Ishikawa (cell line): ENCODE data around the gene MIB1.

Experiments
- CEBPB ChIP-seq: IDR thresholded peaks from 2 replicates; pipeline ENCODE4 v1.6.1; 2012
- EGR1 ChIP-seq: IDR thresholded peaks from 2 replicates; pipeline ENCODE4 v1.6.1; 2012
- EP300 ChIP-seq: IDR thresholded peaks from 2 replicates; pipeline ENCODE4 v1.6.1; 2012; ENCODE audit warnings: borderline replicate concordance
- FOXM1 ChIP-seq: IDR thresholded peaks from 2 replicates; pipeline ENCODE4 v1.6.1; 2012; ENCODE audit warnings: low read depth, borderline replicate concordance
- NFIC ChIP-seq: IDR thresholded peaks from 2 replicates; pipeline ENCODE4 v1.6.1; 2012
- RAD21 ChIP-seq: IDR thresholded peaks from 2 replicates; pipeline ENCODE4 v1.6.1; 2012; ENCODE audit warnings: low read depth
- TAF1 ChIP-seq: IDR thresholded peaks from 2 replicates; pipeline ENCODE4 v1.6.1; 2012; ENCODE audit warnings: low read depth, mild to moderate bottlenecking
- TEAD4 ChIP-seq: IDR thresholded peaks from 2 replicates; pipeline ENCODE4 v1.6.1; 2012
- YY1 ChIP-seq: IDR thresholded peaks from 2 replicates; pipeline ENCODE4 v1.6.1; 2012; ENCODE audit warnings: low read depth
- ZBTB7A ChIP-seq: IDR thresholded peaks from 2 replicates; pipeline ENCODE4 v1.6.1; 2012; ENCODE audit warnings: low read depth
- TF ChIP-seq, protein P1 (sequence below): IDR thresholded peaks from 2 replicates; pipeline ENCODE4 v1.6.1; 2012
- TF ChIP-seq, protein P2 (sequence below): IDR thresholded peaks from 2 replicates; pipeline ENCODE4 v1.6.1; 2012; ENCODE audit warnings: low read depth, mild to moderate bottlenecking
- TF ChIP-seq, protein P3 (sequence below): IDR thresholded peaks from 2 replicates; pipeline ENCODE4 v1.6.1; 2012

DNA sequence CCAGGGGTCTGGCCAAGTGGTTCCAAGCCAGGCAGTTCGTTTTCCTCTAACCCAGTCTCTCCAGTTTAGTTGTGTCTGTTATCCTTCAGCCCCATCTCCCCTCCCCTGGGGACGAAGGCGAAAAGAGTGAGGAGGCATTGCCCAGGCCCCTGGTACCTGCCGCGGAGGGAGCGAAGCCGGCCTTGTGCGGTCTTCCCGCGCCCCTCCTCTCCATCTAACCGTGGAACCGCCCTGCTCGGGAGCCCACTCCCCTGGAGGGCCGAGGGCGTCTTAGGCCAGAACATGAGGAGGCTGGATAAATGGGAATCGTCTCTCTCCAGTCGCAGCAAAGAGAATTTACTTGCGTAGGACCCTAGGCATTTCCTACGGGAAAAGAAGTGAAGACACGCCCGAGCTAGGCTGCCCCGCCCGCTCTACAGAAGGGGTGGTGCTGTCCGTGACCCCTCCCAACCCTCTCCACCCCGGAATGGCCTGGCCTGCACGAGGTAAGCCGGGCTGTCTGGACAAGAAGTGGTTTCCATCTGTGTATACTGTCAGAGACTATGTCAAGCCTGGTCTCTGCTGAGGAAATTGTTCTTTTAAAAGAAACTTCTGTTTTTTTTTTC, 156.2 kb downstream of the MIB1 start:
- TF ChIP-seq TAF1 (no peak), NFIC (no peak), FOXM1 (no peak), EP300 (no peak), CEBPB (no peak), TEAD4 (no peak), ZBTB7A (no peak), YY1 (no peak), RAD21 (no peak), EGR1 (no peak)
- TF ChIP-seq, protein P1, sequence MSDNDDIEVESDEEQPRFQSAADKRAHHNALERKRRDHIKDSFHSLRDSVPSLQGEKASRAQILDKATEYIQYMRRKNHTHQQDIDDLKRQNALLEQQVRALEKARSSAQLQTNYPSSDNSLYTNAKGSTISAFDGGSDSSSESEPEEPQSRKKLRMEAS: no peak
- TF ChIP-seq, protein P2, sequence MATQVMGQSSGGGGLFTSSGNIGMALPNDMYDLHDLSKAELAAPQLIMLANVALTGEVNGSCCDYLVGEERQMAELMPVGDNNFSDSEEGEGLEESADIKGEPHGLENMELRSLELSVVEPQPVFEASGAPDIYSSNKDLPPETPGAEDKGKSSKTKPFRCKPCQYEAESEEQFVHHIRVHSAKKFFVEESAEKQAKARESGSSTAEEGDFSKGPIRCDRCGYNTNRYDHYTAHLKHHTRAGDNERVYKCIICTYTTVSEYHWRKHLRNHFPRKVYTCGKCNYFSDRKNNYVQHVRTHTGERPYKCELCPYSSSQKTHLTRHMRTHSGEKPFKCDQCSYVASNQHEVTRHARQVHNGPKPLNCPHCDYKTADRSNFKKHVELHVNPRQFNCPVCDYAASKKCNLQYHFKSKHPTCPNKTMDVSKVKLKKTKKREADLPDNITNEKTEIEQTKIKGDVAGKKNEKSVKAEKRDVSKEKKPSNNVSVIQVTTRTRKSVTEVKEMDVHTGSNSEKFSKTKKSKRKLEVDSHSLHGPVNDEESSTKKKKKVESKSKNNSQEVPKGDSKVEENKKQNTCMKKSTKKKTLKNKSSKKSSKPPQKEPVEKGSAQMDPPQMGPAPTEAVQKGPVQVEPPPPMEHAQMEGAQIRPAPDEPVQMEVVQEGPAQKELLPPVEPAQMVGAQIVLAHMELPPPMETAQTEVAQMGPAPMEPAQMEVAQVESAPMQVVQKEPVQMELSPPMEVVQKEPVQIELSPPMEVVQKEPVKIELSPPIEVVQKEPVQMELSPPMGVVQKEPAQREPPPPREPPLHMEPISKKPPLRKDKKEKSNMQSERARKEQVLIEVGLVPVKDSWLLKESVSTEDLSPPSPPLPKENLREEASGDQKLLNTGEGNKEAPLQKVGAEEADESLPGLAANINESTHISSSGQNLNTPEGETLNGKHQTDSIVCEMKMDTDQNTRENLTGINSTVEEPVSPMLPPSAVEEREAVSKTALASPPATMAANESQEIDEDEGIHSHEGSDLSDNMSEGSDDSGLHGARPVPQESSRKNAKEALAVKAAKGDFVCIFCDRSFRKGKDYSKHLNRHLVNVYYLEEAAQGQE: no peak
- TF ChIP-seq, protein P3, sequence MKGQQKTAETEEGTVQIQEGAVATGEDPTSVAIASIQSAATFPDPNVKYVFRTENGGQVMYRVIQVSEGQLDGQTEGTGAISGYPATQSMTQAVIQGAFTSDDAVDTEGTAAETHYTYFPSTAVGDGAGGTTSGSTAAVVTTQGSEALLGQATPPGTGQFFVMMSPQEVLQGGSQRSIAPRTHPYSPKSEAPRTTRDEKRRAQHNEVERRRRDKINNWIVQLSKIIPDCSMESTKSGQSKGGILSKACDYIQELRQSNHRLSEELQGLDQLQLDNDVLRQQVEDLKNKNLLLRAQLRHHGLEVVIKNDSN: no peak
